ENCODE results near the gene C7orf25. TPM values are rescaled to one million over a fixed set of nuclear protein-coding genes. Genes with fewer than 3 reads are reported as not detected.
A peak's percentile ranks its signal among the peaks of the same experiment; 100 is the strongest.

The C7orf25 gene
- total and polyA plus RNA-seq, 2 of the 13 experiments (the other 11 are each of a cell fraction or from before 2014, with no cell fraction given), result 0.37 to 1.3 TPM

DNA sequence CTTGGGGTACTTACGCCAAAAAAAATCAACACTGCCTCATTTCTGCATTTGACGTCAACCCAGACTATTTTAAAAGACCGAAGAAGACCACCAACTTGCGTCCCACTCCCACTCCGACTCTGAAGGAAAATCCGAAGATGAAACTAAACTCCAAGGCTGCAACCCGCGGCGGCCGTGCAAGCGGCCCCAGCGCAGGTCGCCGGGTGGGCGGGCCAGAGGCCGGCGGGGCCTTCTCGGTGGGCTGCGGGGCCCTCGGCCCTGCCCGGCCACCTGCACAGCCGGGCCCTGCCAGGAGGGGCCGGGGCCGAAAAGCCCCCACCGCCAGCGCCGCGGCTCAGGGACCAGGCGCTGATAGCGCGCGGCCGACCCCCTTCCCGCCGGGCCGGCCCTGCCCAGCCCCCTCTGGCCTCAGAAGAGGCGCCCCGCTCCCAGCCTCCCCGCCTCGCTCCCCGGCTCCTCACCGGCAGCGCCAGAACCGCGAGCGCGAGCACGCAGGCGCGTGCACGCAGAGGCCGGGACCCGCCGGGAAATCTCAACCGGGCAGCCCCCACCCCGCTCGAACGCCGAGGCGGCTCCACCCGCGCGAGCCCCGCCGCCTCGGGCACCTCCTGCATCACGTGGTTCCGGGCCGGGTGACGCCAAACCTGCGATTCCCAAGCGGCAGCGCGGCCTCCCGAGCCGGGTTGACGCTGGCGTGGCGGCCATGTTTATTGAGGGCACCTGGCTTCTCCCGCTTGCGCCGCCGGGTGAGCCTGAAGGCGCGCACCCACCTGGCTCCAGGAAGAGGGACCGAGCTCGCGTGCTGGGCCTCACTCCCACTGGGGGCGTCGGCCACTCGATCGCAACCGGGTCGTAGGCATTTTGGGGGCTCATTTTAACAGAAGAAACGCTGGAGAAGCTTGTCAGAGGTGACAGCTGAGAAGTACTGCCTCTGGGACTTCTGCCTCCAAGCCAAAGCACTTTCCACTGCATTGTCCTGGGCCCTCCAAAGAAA, at the start of gene C7orf25 (continued):
- TF ChIP-seq, protein P1, sequence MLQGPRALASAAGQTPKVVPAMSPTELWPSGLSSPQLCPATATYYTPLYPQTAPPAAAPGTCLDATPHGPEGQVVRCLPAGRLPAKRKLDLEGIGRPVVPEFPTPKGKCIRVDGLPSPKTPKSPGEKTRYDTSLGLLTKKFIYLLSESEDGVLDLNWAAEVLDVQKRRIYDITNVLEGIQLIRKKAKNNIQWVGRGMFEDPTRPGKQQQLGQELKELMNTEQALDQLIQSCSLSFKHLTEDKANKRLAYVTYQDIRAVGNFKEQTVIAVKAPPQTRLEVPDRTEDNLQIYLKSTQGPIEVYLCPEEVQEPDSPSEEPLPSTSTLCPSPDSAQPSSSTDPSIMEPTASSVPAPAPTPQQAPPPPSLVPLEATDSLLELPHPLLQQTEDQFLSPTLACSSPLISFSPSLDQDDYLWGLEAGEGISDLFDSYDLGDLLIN (CRISPR knock-in tag; IDR thresholded peaks at IDR 0.05; ENCODE audit: borderline replicate concordance), result no peak; the same call in 1 of the 2 replicates
- TF ChIP-seq NFE2L2 (IDR thresholded peaks at IDR 0.05; ENCODE audit: low read length) (no peak), PHF5A (CRISPR knock-in tag; IDR thresholded peaks at IDR 0.05; ENCODE audit: low read depth, unreplicated experiment) (peak; percentile 53), CEBPG (CRISPR knock-in tag; IDR thresholded peaks at IDR 0.05) (peak; percentile 30; the same call in 1 of the 2 replicates), CREM (IDR thresholded peaks at IDR 0.05) (peak; percentile 40; the same call in 1 of the 2 replicates), CREM (CRISPR knock-in tag; IDR thresholded peaks at IDR 0.05) (no peak), STAT6 (CRISPR knock-in tag; IDR thresholded peaks at IDR 0.05; ENCODE audit: borderline replicate concordance) (peak; percentile 91; the same call in 1 of the 2 replicates), TAF1 (CRISPR knock-in tag; IDR thresholded peaks at IDR 0.05) (peak; percentile 52; the same call in 1 of the 2 replicates), RBM39 (IDR thresholded peaks at IDR 0.05; ENCODE audit: low read depth, low read length, poor library complexity, severe bottlenecking) (peak; percentile 84), ZNF609 (CRISPR knock-in tag; IDR thresholded peaks at IDR 0.05; ENCODE audit: borderline replicate concordance) (no peak), ZNF678 (CRISPR knock-in tag; IDR thresholded peaks at IDR 0.05) (no peak), NR1H2 (CRISPR knock-in tag; IDR thresholded peaks at IDR 0.05; ENCODE audit: borderline replicate concordance, low read depth) (peak; percentile 65; the same call in 1 of the 2 replicates), ZSCAN29 (CRISPR knock-in tag; conservative IDR thresholded peaks at IDR 0.05) (no peak), SNAPC2 (CRISPR knock-in tag; IDR thresholded peaks at IDR 0.05) (peak; percentile 43; the same call in 1 of the 2 replicates), ZNF414 (CRISPR knock-in tag; IDR thresholded peaks at IDR 0.05) (no peak), ZNF724P (CRISPR knock-in tag; IDR thresholded peaks at IDR 0.05; ENCODE audit: borderline replicate concordance) (no peak)
